Hematopoietic multipotent progenitor cell treated with erythropoietin and hydrocortisone succinate and interleukin-3 and kit ligand, for 15 days (in vitro differentiated cells): ENCODE data around the gene DNAH8.
"Not testable (repeated sequence)": the region's sequence is repeated elsewhere in the genome, so short reads cannot be mapped to it uniquely, and the experiment has no call there.

ENCODE experiments used
- DNase-seq: peaks from one replicate; pipeline ENCODE4 v3.0.0-alpha.2; 2015; ENCODE audit warnings: low spot score

DNAH8 gene

GRCh38 chr6:38843798-38844197, 128.7 kb downstream of the DNAH8 start:
- no peak for DNase-seq

GRCh38 chr6:38845931-38846330, 130.8 kb downstream of the DNAH8 start:
- DNase-seq, result no peak

GRCh38 chr6:38846361-38846760, 131.2 kb downstream of the DNAH8 start:
- DNase-seq, result no peak

GRCh38 chr6:38846844-38847243, 131.7 kb downstream of the DNAH8 start:
- DNase-seq, result no peak

- DNase-seq, result no peak
Measured at GRCh38 chr6:38847497-38847896, 132.4 kb downstream of the DNAH8 start.

GRCh38 chr6:38848760-38849159, 133.6 kb downstream of the DNAH8 start:
- no peak for DNase-seq

GRCh38 chr6:38852215-38852614, 137.1 kb downstream of the DNAH8 start:
- DNase-seq, result no peak

DNA sequence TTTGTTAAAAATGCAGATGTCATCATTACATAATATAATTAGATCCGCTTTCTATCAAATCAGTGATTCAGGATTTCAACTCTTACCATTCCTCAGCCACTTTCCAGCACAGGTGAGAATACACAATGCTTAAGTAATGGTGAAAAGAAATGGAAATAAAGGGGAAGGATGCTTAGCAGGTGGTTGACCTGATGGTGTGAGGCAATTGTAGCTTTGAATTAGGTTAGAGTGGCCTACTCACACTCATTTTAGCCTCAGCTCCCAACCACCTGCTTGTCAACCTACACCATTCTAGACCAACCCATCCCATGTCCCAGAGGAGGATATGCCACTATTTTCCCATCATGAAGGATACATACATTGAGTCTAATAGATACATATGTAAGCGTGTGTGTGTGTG, 138.1 kb downstream of the DNAH8 start:
- DNase-seq, result no peak

DNA sequence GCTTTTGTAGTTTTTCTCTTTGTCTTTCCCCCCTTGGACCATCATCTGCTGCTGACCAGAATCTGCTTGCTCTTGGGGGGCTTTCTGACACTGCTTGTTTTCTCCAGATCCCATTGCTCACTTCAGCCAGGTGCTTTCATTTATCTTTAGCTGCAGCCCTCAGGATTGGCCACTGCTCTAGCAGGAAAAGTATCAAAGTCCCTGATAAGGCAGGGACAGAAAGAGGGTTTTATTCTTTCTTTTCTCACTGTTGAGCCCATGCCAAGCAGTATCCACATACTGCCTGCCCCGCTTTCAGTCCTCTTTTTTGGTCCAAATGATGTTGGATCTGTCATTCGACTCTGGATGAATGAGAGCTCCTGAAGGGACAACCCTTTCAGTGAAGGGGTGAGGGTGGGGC, 141.4 kb downstream of the DNAH8 start:
- DNase-seq, result no peak

GRCh38 chr6:38857815-38858214, 142.7 kb downstream of the DNAH8 start:
- no peak for DNase-seq

GRCh38 chr6:38860041-38860440, 144.9 kb downstream of the DNAH8 start:
- no peak for DNase-seq

GRCh38 chr6:38861926-38862401, 146.9 kb downstream of the DNAH8 start:
- DNase-seq, result no peak

DNA sequence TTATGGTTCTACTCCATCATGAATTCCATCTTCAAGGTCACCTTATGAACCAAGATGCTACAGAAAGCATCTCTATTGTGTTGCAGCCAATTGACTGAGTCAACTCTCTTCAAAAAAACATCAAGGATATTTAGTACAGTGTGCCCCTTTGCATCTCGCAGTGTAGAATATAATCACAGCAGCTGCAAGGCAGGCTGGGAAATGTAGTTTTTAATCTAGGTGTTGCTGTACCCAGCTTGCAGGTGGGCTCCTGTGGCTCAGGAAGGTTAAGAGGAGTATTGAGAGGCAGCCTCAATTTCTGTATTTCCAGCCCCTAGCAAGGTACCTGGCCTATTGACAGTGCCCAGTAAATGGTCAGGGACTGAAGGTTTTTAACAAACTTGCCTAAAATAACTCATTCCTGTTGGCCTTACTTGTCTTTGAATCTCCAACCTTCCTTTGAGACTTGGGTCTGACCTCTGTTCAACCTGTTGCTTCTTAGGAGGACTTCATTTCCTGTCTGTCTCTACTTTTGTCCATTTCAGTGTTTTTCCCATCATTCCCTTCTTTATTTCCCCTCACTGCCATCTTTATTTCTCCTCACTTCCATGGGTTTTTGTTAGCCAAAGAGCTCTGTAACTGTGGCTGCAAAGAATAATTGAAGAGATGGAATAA, 150.5 kb downstream of the DNAH8 start:
- DNase-seq, result no peak

- DNase-seq, result no peak
Measured at GRCh38 chr6:38867726-38868125, 152.6 kb downstream of the DNAH8 start.

GRCh38 chr6:38871741-38872568, 156.8 kb downstream of the DNAH8 start:
- peak; percentile 37 for DNase-seq

DNA sequence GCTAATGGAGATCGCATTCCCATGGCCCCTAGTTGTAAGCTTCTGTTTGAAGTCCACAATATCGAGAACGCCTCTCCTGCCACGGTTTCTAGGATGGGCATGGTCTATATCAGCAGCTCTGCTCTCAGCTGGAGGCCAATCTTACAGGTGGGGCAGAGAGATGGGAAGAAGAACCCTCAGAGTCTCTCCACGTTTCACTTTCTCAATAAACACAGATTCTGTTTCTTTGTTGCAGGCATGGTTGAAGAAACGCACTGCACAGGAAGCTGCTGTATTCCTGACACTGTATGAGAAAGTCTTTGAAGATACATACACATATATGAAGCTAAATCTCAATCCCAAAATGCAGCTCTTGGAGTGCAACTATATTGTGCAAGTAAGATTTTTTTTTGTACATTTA, 157.9 kb downstream of the DNAH8 start:
- DNase-seq, result no peak

DNA sequence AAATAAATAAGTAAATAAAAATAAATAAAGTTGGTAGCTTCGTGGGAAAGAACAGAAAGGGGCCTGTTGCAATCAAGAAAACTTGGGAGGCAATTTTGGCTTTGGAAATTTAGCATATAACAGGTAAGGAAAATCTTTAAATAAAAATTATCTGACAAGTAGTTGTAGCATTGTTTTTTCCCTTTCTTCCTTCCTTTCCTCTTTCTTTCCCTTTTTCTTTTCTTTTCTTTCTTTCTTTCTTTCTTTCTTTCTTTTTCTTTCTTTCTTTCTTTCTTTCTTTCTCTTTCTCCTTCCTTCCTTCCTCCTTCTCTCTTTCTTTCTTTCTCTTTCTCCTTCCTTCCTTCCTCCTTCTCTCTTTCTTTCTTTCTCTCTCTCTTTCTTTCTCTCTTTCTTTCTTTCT, 158.7 kb downstream of the DNAH8 start:
- DNase-seq, result not testable (repeated sequence)

DNA sequence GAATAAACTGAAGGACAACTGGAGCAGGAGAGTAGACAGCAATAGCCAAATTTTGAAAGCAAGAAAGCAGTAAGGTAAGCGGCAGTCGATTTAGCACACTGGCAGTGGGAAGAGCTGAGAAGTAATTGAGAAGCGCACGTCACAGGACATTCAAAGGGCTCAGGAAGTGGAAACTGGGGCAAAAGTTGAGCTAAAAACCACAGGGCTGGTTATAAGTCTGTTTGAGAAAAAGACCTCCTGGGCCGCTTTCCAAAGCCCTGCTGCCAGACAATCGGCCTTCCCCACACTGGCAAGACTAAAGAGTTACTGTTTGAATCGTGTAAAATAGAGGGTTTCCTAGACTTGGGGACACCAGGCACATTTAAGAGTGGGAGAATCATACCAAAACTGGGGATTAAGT, 161.4 kb downstream of the DNAH8 start:
- no peak for DNase-seq

GRCh38 chr6:38877721-38878120, 162.6 kb downstream of the DNAH8 start:
- no peak for DNase-seq

DNA sequence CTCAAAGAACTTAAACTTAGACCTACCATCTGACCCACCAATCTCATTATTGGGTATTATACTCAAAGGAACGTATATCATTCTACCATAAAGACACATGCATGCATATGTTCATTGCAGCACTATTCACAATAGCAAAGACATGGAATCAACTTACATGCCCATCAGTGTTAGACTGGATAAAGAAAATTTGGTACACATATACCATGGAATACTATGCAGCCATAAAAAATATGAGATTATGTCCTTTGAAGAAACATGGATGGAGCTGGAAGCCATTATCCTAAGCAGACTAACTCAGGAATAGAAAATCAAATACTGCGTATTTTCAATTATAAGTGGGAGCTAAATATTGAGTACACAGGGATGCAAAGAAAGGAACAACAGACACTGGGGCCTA, 167.0 kb downstream of the DNAH8 start:
- DNase-seq, result no peak

DNA sequence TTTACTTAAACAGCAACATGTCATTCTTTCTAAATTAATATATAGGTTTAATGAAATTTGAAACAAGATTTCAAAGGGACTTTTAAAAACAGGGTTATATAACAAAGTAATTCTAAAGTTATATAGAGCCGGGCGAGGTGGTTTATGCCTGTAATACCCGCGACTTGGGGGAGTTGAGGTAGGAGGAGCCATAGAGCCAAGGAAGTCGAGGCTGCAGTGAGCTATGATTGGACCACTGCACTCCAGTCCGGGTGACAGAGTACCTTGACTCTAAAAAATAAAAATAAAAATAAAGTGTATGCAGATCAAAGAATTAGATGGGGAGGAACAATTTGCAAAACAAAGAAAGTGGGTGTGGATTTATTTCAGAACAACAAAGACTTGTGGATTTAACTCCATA, 182.4 kb downstream of the DNAH8 start:
- no peak for DNase-seq

GRCh38 chr6:38901802-38902522, 186.9 kb downstream of the DNAH8 start:
- no peak for DNase-seq

- no peak for DNase-seq
Measured at GRCh38 chr6:38906582-38906981, 191.5 kb downstream of the DNAH8 start.
